HG03045 (cell line): Measurements from ENCODE around the gene TRIM66.

Experiments
- ATAC-seq: cut with Tn5 transposase; IDR thresholded peaks from one replicate; pipeline ENCODE4 v1.9.1; 2021; ENCODE audit warnings: mild to moderate bottlenecking, moderate library complexity; ENCODE audit not compliant: unreplicated experiment

TRIM66 gene

DNA sequence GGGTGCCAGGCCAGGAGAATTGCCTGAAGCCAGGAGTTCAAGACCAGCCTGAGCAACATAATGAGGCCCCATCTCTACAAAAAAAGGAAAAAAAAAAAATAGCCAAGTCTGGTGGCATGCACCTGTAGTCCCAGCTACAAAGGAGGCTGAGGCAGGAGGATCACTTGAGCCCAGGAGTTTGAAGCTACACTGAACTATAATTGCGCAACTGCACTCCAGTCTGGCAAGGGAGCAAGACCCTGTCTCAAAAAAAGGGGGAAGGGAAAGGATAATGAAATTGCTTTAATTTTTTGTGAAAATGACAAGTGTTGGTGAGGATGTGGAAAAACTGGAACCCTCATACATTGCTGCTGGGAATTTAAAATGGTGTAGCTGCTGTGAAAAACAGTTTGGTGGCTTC is 107.7 kb downstream of the TRIM66 start:
- no peak for ATAC-seq

DNA sequence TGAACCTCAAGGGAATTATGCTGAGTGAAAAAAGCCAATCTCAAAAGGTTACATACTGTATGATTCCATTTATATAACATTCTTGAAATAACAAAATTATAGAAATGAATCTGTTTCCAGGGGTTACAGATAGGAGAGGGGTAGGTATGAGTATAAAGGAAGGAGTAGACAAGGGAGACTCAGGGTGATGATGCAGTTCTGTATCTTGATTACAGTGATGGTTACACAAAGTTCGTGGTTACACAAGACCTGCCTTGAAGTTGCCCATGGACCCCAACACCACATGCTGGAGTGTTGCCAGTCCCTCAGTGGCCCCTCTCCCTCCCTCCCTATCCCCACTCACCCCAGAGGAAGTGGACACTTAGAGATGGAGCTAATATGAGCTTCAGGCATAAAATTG is 108.7 kb downstream of the TRIM66 start:
- ATAC-seq: no peak

DNA sequence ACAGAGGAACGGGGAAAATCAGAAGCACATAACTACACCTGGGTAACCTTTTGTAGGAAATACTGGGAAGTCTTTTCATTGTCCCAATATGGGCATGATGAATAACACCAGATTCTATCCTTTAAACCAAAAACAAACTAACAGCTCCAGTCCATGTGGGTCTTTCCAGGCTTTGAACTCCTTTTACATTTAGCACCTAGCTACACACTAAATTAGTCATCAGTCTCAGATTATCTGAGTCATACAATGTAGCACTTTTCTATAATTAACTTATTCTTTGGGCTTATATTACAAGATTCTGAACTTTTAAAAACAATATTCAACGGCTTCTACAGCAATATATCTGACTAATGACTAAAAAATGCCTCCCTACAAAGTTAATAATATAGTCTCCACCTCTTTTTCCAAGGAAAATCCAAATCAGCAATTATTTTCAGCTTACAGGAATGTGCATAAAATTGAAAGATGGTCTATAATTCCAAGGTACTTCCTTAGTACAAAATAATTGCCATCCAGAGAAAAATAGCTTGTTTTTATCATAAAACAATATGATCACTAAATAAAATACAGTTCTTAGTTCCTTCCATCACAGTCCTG is 114.8 kb downstream of the TRIM66 start:
- peak; percentile 50 for ATAC-seq

DNA sequence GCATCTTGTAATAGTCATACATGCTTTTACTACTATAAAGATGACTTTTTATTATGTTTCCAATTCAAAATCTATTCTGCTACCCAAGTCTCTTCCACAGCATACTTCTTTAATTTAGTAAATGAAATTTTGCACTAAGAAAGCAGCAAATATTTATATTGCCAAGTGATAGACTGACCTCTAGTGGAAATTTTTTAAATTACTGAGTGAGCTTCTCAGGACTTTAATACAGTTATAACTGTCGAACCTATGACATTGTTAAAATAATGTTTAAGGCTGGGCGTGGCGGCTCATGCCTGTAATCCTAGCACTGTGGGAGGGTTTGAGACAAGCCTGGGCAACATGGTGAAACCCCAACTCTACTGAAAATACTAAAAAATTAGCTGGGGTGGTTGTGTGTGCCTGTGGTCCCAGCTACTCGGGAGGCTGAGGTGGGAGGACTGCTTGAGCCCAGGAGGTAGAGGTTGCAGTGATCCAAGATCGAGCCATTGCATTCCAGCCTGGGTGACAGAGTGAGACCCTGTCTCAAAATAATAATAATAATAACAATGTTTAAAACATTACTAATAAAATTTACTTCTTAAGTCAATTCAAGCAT is 115.8 kb downstream of the TRIM66 start:
- ATAC-seq: no peak

DNA sequence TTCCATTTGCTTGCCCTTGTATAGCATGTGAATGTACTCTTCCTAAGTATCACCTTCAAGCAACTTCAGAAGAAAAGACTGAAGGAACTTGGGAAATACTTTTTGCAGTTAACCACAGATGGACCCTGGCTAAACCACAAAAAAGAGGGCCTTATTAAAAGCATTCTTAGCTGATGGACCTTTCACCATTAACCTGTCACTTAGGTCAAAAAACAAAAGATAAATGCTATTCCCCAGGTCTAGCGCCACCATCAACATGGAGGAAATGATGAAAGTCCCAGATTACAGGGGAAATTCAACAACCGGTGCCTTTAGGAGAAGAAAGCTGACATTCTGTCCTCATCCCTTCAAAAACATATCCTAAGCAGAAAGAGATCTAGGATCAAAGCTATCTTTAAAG is 117.9 kb downstream of the TRIM66 start:
- no peak for ATAC-seq
